Liver (tissue), 9 donors: ENCODE data around the gene TTLL7. TPM values are rescaled to one million over a fixed set of nuclear protein-coding genes. Genes with fewer than 3 reads are reported as not detected.

Experiments used
- DNase-seq: peaks from one replicate; pipeline ENCODE4 v3.0.0-alpha.2; 2017; ENCODE audit warnings: low spot score
- H3K27ac ChIP-seq, 2 donors: one replicate each; pipeline ENCODE4 v1.7.0; 2013; ENCODE audit warnings: inconsistent platforms in 2 of 2, low read length in 2 of 2, control low read depth in 1 of 2, low read depth in 1 of 2, mild to moderate bottlenecking in 1 of 2
- H3K27me3 ChIP-seq, 4 donors: one replicate each; pipeline versions ENCODE4 v1.6.1 to v1.7.0; 2013; ENCODE audit warnings: low read length in 3 of 4, inconsistent platforms in 1 of 4, mild to moderate bottlenecking in 1 of 4, moderate library complexity in 1 of 4; ENCODE audit not compliant: control insufficient read depth in 4 of 4, insufficient read depth in 4 of 4
- H3K36me3 ChIP-seq, 4 donors: one replicate each; pipeline versions ENCODE4 v1.6.1 to v1.7.0; 2013; ENCODE audit warnings: low read length in 3 of 4, mild to moderate bottlenecking in 3 of 4, low read depth in 1 of 4, moderate library complexity in 1 of 4; ENCODE audit not compliant: control insufficient read depth in 4 of 4, insufficient read depth in 3 of 4
- H3K4me1 ChIP-seq, 4 donors: one replicate each; pipeline versions ENCODE4 v1.6.1 to v1.7.0; 2013; ENCODE audit warnings: low read length in 3 of 4, mild to moderate bottlenecking in 3 of 4, moderate library complexity in 1 of 4; ENCODE audit not compliant: control insufficient read depth in 4 of 4, insufficient read depth in 4 of 4
- H3K4me3 ChIP-seq, 3 donors: one replicate each; pipeline versions ENCODE4 v1.6.1 to v1.7.0; 2013; ENCODE audit warnings: low read length in 3 of 3, control low read depth in 1 of 3, low read depth in 1 of 3, mild to moderate bottlenecking in 1 of 3
- H3K9ac ChIP-seq, 2 donors: one replicate each; pipeline ENCODE4 v1.7.0; 2013; ENCODE audit warnings: low read length in 2 of 2, mild to moderate bottlenecking in 2 of 2, moderate library complexity in 2 of 2, control low read depth in 1 of 2, low read depth in 1 of 2
- H3K9me3 ChIP-seq, 4 donors: one replicate each; pipeline versions ENCODE4 v1.6.1 to v1.7.0; 2013; ENCODE audit warnings: low read length in 3 of 4; ENCODE audit not compliant: control insufficient read depth in 4 of 4
- ATF3 ChIP-seq: IDR thresholded peaks from 2 replicates; pipeline ENCODE4 v1.6.1; 2016; ENCODE audit warnings: antibody characterized with exemption
- EGR1 ChIP-seq, 2 donors: IDR thresholded peaks; 2 replicates each; pipeline ENCODE4 v1.6.1; 2016 to 2018; ENCODE audit warnings: antibody characterized with exemption in 2 of 2, low read depth in 2 of 2
- FOXA1 ChIP-seq: IDR thresholded peaks from 2 replicates; pipeline ENCODE4 v1.6.1; 2016; ENCODE audit warnings: antibody characterized with exemption
- FOXA2 ChIP-seq: IDR thresholded peaks from 2 replicates; pipeline ENCODE4 v1.6.1; 2016; ENCODE audit warnings: antibody characterized with exemption
- GABPA ChIP-seq, 2 donors: IDR thresholded peaks in 1 of 2; conservative IDR thresholded peaks in 1 of 2; 2 replicates each; pipeline ENCODE4 v1.6.1; 2016; ENCODE audit warnings: antibody characterized with exemption in 2 of 2, mild to moderate bottlenecking in 1 of 2, moderate library complexity in 1 of 2
- HNF4A ChIP-seq, 2 donors: conservative IDR thresholded peaks; 2 replicates each; pipeline ENCODE4 v1.6.1; 2016; ENCODE audit warnings: antibody characterized with exemption in 2 of 2, mild to moderate bottlenecking in 2 of 2
- HNF4G ChIP-seq: IDR thresholded peaks from 2 replicates; pipeline ENCODE4 v1.6.1; 2016; ENCODE audit warnings: antibody characterized with exemption
- JUND ChIP-seq, 2 donors: IDR thresholded peaks; 2 replicates each; pipeline ENCODE4 v1.6.1; 2016; ENCODE audit warnings: antibody characterized with exemption in 2 of 2
- MAX ChIP-seq: IDR thresholded peaks from 2 replicates; pipeline ENCODE4 v1.6.1; 2016; ENCODE audit warnings: antibody characterized with exemption
- NR2F2 ChIP-seq: IDR thresholded peaks from 2 replicates; pipeline ENCODE4 v1.6.1; 2016; ENCODE audit warnings: antibody characterized with exemption
- RAD21 ChIP-seq, 2 donors: IDR thresholded peaks; 2 replicates each; pipeline ENCODE4 v1.6.1; 2016; ENCODE audit warnings: antibody characterized with exemption in 2 of 2, mild to moderate bottlenecking in 2 of 2
- REST ChIP-seq: IDR thresholded peaks from 2 replicates; pipeline ENCODE4 v1.6.1; 2016; ENCODE audit warnings: antibody characterized with exemption, mild to moderate bottlenecking
- RXRA ChIP-seq, 2 donors: IDR thresholded peaks; 2 replicates each; pipeline ENCODE4 v1.6.1; 2017 to 2018; ENCODE audit warnings: antibody characterized with exemption in 2 of 2, mild to moderate bottlenecking in 1 of 2
- SP1 ChIP-seq: IDR thresholded peaks from 2 replicates; pipeline ENCODE4 v1.6.1; 2018; ENCODE audit warnings: antibody characterized with exemption, mild to moderate bottlenecking
- TAF1 ChIP-seq: conservative IDR thresholded peaks from 2 replicates; pipeline ENCODE4 v1.6.1; 2016; ENCODE audit warnings: antibody characterized with exemption, mild to moderate bottlenecking
- YY1 ChIP-seq: IDR thresholded peaks from 2 replicates; pipeline ENCODE4 v1.6.1; 2016; ENCODE audit warnings: antibody characterized with exemption, mild to moderate bottlenecking
- WGBS: extraction: QIAGEN DNeasy Blood & Tissue Kit; methylation state at CpG from one replicate; pipeline ENCODE4 v1.1.7; 2013; 5-methylcytosine and 5-hydroxymethylcytosine counted together
- polyA plus RNA-seq, 2 donors: library from polyadenylated mRNA; stranded (reverse) in 1 of 2; unstranded in 1 of 2; fragments of 200-250 nt in 1 of 2; fragments of >200 nt in 1 of 2; fragmentation: Nextera tagmentation in 1 of 2; extraction: Ambion mirVana in 1 of 2; gene quantifications; one replicate each; pipeline versions ENCODE4 v1.2.1 to v1.2.3, GENCODE V29; 2013 to 2015
- total RNA-seq, 2 donors: library from RNA; depleted of rRNA; stranded (reverse); fragments of >200 nt; gene quantifications; one replicate each; pipeline ENCODE4 v1.2.3, GENCODE V29; 2014
- TF ChIP-seq, protein P1 (sequence below): IDR thresholded peaks from 2 replicates; pipeline ENCODE4 v1.6.1; 2016; ENCODE audit warnings: antibody characterized with exemption
- TF ChIP-seq, protein P2 (sequence below): fragments of 150-350 bp; IDR thresholded peaks from 2 replicates; pipeline ENCODE4 v1.5.1; 2017; ENCODE audit warnings: improper control_type of control experiment, low read depth, low read length; ENCODE audit not compliant: missing input control
- donor health status: healthy.
- donor health status: healthy.
- donor health status: healthy.
- donor health status: healthy.
- donor health status: healthy.

Gene TTLL7
- total and polyA plus RNA-seq, 4 donors: 1.1 to 6.0 (median 1.9) TPM

DNA sequence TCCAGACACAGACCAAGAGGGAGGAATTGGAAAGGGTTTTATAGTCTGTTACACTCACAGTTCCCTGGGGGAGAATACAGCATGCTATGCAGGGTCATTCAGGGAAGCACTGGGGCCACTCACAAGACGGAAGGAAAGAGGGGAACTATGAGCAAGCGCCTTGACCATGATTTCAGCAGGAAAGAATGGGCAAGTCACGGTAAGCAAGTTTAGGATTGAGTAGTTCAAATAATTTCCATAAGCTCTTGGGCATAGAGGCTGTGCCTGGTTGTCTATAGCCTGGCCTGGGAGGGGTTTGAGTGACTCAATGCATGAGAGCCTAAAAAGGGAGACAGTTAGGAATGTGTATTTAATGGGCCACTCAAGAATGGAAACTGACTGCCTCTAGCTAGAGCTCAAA lies 176.7 kb downstream of the TTLL7 start:
- H3K9ac ChIP-seq: no peak overlapping the region
- peaks cover 0 to 2% (median 0%) of the 10 kb centered on the region in 4 donors for H3K36me3 ChIP-seq
- H3K27ac ChIP-seq: no peak overlapping the region
- H3K9me3 ChIP-seq: no peaks in the 10 kb centered on the region
- no peak overlapping the region for H3K4me3 ChIP-seq
- 94% methylated on average over 3 of the region's 3 CpGs for WGBS
- peaks cover 0 to 18% (median 6%) of the 10 kb centered on the region in 4 donors for H3K4me1 ChIP-seq
- H3K27me3 ChIP-seq: no peaks in the 10 kb centered on the region
- no peak for DNase-seq
- TF ChIP-seq YY1: no peak
- TF ChIP-seq SP1: no peak
- TF ChIP-seq ATF3: no peak
- TF ChIP-seq TAF1: no peak
- TF ChIP-seq JUND (IDR thresholded peaks at IDR 0.05): no peak
- TF ChIP-seq HNF4G: no peak
- TF ChIP-seq REST: no peak
- TF ChIP-seq, protein P1, sequence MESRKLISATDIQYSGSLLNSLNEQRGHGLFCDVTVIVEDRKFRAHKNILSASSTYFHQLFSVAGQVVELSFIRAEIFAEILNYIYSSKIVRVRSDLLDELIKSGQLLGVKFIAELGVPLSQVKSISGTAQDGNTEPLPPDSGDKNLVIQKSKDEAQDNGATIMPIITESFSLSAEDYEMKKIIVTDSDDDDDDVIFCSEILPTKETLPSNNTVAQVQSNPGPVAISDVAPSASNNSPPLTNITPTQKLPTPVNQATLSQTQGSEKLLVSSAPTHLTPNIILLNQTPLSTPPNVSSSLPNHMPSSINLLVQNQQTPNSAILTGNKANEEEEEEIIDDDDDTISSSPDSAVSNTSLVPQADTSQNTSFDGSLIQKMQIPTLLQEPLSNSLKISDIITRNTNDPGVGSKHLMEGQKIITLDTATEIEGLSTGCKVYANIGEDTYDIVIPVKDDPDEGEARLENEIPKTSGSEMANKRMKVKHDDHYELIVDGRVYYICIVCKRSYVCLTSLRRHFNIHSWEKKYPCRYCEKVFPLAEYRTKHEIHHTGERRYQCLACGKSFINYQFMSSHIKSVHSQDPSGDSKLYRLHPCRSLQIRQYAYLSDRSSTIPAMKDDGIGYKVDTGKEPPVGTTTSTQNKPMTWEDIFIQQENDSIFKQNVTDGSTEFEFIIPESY: no peak
- no peak for TF ChIP-seq HNF4A (conservative IDR thresholded peaks at IDR 0.05)
- TF ChIP-seq EGR1 (IDR thresholded peaks at IDR 0.05; ENCODE audit: low read depth in 2 of 2): no peak
- TF ChIP-seq FOXA2: no peak
- no peak for TF ChIP-seq RXRA (IDR thresholded peaks at IDR 0.05)
- TF ChIP-seq NR2F2: no peak
- no peak for TF ChIP-seq RAD21 (IDR thresholded peaks at IDR 0.05)
- no peak for TF ChIP-seq MAX
- TF ChIP-seq FOXA1: no peak
- no peak for TF ChIP-seq GABPA (IDR thresholded peaks at IDR 0.05 in 1 of 2, conservative IDR thresholded peaks at IDR 0.05 in 1 of 2)
- TF ChIP-seq, protein P2, sequence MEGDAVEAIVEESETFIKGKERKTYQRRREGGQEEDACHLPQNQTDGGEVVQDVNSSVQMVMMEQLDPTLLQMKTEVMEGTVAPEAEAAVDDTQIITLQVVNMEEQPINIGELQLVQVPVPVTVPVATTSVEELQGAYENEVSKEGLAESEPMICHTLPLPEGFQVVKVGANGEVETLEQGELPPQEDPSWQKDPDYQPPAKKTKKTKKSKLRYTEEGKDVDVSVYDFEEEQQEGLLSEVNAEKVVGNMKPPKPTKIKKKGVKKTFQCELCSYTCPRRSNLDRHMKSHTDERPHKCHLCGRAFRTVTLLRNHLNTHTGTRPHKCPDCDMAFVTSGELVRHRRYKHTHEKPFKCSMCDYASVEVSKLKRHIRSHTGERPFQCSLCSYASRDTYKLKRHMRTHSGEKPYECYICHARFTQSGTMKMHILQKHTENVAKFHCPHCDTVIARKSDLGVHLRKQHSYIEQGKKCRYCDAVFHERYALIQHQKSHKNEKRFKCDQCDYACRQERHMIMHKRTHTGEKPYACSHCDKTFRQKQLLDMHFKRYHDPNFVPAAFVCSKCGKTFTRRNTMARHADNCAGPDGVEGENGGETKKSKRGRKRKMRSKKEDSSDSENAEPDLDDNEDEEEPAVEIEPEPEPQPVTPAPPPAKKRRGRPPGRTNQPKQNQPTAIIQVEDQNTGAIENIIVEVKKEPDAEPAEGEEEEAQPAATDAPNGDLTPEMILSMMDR: no peak
